Measurements from ENCODE around the gene TMEFF2. TPM values are rescaled to one million over a fixed set of nuclear protein-coding genes. Genes with fewer than 3 reads are reported as not detected.

Gene TMEFF2
- total and polyA plus RNA-seq, 10 of the 15 experiments (the other 5 are each of a cell fraction or from before 2014, with no cell fraction given): not detected

DNA sequence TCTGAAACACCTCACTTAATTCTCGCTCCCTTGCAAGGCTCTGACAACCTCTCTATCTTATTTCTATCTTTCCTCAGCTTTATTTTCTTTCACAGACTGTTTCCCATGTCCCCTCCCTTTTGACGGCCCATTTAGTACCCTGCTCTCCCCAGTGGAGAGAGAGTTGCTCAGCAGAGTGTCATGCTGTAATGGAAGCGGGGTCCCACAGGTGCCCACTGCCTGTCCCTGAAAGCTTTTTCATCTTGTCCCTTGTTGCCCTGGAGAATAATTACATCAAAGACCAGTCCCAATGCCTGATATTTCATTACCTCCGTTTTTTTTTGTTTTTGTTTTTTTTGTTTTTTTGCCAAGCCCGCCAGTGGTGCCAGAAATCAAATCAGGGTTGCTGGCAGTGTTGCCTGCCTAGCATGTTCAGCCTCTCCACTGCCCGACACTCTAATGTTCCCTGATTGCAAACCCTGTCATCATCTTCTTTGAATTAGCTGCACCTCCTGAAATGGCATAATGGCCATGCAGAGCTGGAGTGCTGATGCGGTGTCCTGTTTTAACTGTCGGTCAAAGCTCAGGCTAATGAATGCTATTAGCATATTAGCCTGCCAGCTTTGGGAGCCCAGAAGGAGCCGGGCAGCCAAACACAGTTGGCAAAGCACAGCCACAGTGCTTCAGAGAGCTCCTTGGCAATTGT, 276.6 kb downstream of the TMEFF2 start (continued):
- TF ChIP-seq ZNF384 (IDR thresholded peaks at IDR 0.05; ENCODE audit: borderline replicate concordance, low read depth, low read length): no peak
- no peak for TF ChIP-seq MTA2 (IDR thresholded peaks at IDR 0.05; ENCODE audit: low read depth)
- TF ChIP-seq RAD21 (IDR thresholded peaks at IDR 0.05; ENCODE audit: insufficient read depth, low read depth, low read length): no peak
- TF ChIP-seq STAT1 (conservative IDR thresholded peaks at IDR 0.05): no peak

GRCh38 chr2:191917430-191917881, 277.3 kb downstream of the TMEFF2 start:
- FAIRE-seq (no peak), ATAC-seq (no peak), DNase-seq (ENCODE audit: low read depth, low spot score) (no peak)
- Histone ChIP-seq H3K79me2 (ENCODE audit: control insufficient read depth, insufficient read depth, low read length) (no peaks in the 10 kb centered on the region), H3K9ac (ENCODE audit: control insufficient read depth, insufficient read depth, low read length) (no peak overlapping the region), H4K20me1 (ENCODE audit: control insufficient read depth, insufficient read depth) (no peaks in the 10 kb centered on the region), H3K27me3 (replicated peaks in 1 of 2; ENCODE audit: control insufficient read depth in 2 of 2, insufficient read depth in 2 of 2, low read length in 1 of 2) (peaks cover 0 to 4% of the 10 kb centered on the region in 2 experiments; a peak in 1 of 4 replicates), H3K9me3 (replicated peaks; ENCODE audit: control insufficient read depth, insufficient read depth, low read length) (no peaks in the 10 kb centered on the region; the same call in 1 of the 3 replicates), H3K4me3 (no peak overlapping the region), H2AFZ (ENCODE audit: control insufficient read depth, low read depth, low read length) (no peak overlapping the region), H3K27ac (ENCODE audit: control insufficient read depth, insufficient read depth) (no peak overlapping the region), H3K4me1 (ENCODE audit: control insufficient read depth, insufficient read depth, low read length) (peaks cover 2% of the 10 kb centered on the region), H3K36me3 (ENCODE audit: control insufficient read depth in 2 of 2, insufficient read depth in 2 of 2, low read length in 1 of 2) (no peaks in the 10 kb centered on the region), H3K4me2 (ENCODE audit: control insufficient read depth, insufficient read depth) (no peak overlapping the region)
- intact Hi-C loops (cut with micrococcal nuclease; ENCODE audit: unreplicated experiment) (no loop called here), in situ Hi-C loops (cut with MboI) (no loop called here)
- ChIA-PET POLR2A (no interaction called here), SMC1A (ENCODE audit: uncharacterized antibody, unreplicated experiment) (interaction anchor here (0.6 to 1.4 kb wide), 5 partner anchors 8 to 351 kb away, joined by 3 to 4 read pairs (median 3); no protein-coding TSS in a partner anchor), CTCF (interaction anchor here (1.1 to 1.3 kb wide), 2 partner anchors 13 to 245 kb away, joined by 3 to 4 read pairs; no protein-coding TSS in a partner anchor), RAD21 (ENCODE audit: unreplicated experiment) (interaction anchor here (1.7 kb wide), 1 partner anchor 99 kb away, joined by 4 read pairs; no protein-coding TSS in a partner anchor)
- WGBS (ENCODE audit: insufficient coverage, insufficient replicate concordance, low lambda C conversion rate, missing lambda C conversion rate): 56% methylated on average over 2 of the region's 2 CpGs
- no TSS peak for BruUV-seq (replicated peaks)
- TF ChIP-seq FOXM1 (IDR thresholded peaks at IDR 0.05; ENCODE audit: low read depth, low read length): no peak
- TF ChIP-seq ZSCAN29 (IDR thresholded peaks at IDR 0.05): no peak
- no peak for TF ChIP-seq CBX5 (IDR thresholded peaks at IDR 0.05; ENCODE audit: low read depth)
- TF ChIP-seq POLR2AphosphoS5 (IDR thresholded peaks at IDR 0.05; ENCODE audit: low read length): no peak
- TF ChIP-seq IRF3 (IDR thresholded peaks at IDR 0.05): no peak
- TF ChIP-seq MYB (IDR thresholded peaks at IDR 0.05; ENCODE audit: borderline replicate concordance, low read depth, low read length): no peak
- no peak for TF ChIP-seq ZNF687 (IDR thresholded peaks at IDR 0.05)
- no peak for TF ChIP-seq EGR1 (IDR thresholded peaks at IDR 0.05; ENCODE audit: borderline replicate concordance in 1 of 2, low read depth in 2 of 2, low read length in 2 of 2)
- TF ChIP-seq, protein P1, sequence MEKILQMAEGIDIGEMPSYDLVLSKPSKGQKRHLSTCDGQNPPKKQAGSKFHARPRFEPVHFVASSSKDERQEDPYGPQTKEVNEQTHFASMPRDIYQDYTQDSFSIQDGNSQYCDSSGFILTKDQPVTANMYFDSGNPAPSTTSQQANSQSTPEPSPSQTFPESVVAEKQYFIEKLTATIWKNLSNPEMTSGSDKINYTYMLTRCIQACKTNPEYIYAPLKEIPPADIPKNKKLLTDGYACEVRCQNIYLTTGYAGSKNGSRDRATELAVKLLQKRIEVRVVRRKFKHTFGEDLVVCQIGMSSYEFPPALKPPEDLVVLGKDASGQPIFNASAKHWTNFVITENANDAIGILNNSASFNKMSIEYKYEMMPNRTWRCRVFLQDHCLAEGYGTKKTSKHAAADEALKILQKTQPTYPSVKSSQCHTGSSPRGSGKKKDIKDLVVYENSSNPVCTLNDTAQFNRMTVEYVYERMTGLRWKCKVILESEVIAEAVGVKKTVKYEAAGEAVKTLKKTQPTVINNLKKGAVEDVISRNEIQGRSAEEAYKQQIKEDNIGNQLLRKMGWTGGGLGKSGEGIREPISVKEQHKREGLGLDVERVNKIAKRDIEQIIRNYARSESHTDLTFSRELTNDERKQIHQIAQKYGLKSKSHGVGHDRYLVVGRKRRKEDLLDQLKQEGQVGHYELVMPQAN (conservative IDR thresholded peaks at IDR 0.05): no peak
- no peak for TF ChIP-seq NRF1 (conservative IDR thresholded peaks at IDR 0.05; ENCODE audit: low read depth, low read length)
- TF ChIP-seq RCOR1 (conservative IDR thresholded peaks at IDR 0.05; ENCODE audit: low read depth, low read length): no peak
